Superior temporal gyrus (tissue), 1 donor: ENCODE results near the gene GCC1.
"Not testable (repeated sequence)": the region's sequence is repeated elsewhere in the genome, so short reads cannot be mapped to it uniquely, and the experiment has no call there.

Experiments
- DNase-seq: peaks from one replicate; pipeline ENCODE4 v3.0.0-alpha.2; 2016; ENCODE audit errors: extremely low spot score

GCC1 gene

GRCh38 chr7:127589896-127590295 is 4.5 kb upstream of the GCC1 start:
- DNase-seq: no peak

- DNase-seq: no peak
Observed at GRCh38 chr7:127588697-127589482, 3.5 kb upstream of the GCC1 start.

- DNase-seq: peak; percentile 85
Observed at GRCh38 chr7:127588019-127588696, 2.8 kb upstream of the GCC1 start, which contains the start of gene ARF5. TSS of gene ARF5 (plus strand) at chr7:127588411. CDS start at chr7:127588499, 88 bp downstream.

GRCh38 chr7:127587663-127588018 is 2.2 kb upstream of the GCC1 start:
- DNase-seq: no peak

- DNase-seq: no peak
Observed at GRCh38 chr7:127586346-127586745, 950 bp upstream of the GCC1 start.

GRCh38 chr7:127584648-127585043 is 750 bp downstream of the GCC1 start:
- DNase-seq: no peak

- no peak for DNase-seq
Observed at GRCh38 chr7:127582361-127582760, 3.0 kb downstream of the GCC1 start.

GRCh38 chr7:127581716-127582115 is 3.7 kb downstream of the GCC1 start:
- no peak for DNase-seq

- DNase-seq: no peak
Observed at GRCh38 chr7:127580612-127581011, 4.8 kb downstream of the GCC1 start.

- no peak for DNase-seq
Observed at GRCh38 chr7:127578711-127579275, 6.6 kb downstream of the GCC1 start.

GRCh38 chr7:127578036-127578684 is 7.2 kb downstream of the GCC1 start:
- no peak for DNase-seq

GRCh38 chr7:127571741-127572505 is 13.5 kb downstream of the GCC1 start:
- DNase-seq: no peak

GRCh38 chr7:127568034-127568433 is 17.4 kb downstream of the GCC1 start:
- DNase-seq: not testable (repeated sequence)

GRCh38 chr7:127566242-127566641 is 19.2 kb downstream of the GCC1 start:
- no peak for DNase-seq

GRCh38 chr7:127557803-127558202 is 27.6 kb downstream of the GCC1 start:
- DNase-seq: no peak

GRCh38 chr7:127556404-127556803 is 29.0 kb downstream of the GCC1 start:
- no peak for DNase-seq

- DNase-seq: no peak
Observed at GRCh38 chr7:127551941-127552340, 33.5 kb downstream of the GCC1 start.

GRCh38 chr7:127550247-127550646 is 35.1 kb downstream of the GCC1 start:
- no peak for DNase-seq

- no peak for DNase-seq
Observed at GRCh38 chr7:127546313-127546712, 39.1 kb downstream of the GCC1 start.

- DNase-seq: no peak
Observed at GRCh38 chr7:127541548-127541947, 43.8 kb downstream of the GCC1 start.

- DNase-seq: not testable (repeated sequence)
Observed at GRCh38 chr7:127540461-127540860, 44.9 kb downstream of the GCC1 start.

- DNase-seq: no peak
Observed at GRCh38 chr7:127539116-127539515, 46.3 kb downstream of the GCC1 start.
